Measurements from ENCODE around the gene MEGF8. TPM values are rescaled to one million over a fixed set of nuclear protein-coding genes. Genes with fewer than 3 reads are reported as not detected.

The MEGF8 gene
- total and polyA plus RNA-seq, 9 of the 15 experiments (the other 6 are each of a cell fraction or from before 2014, with no cell fraction given), result 0.28 to 13.1 (median 3.0) TPM

GRCh38 chr19:42287017-42287826 is 38.2 kb upstream of the MEGF8 start:
- Histone ChIP-seq H3K36me3 (ENCODE audit: control insufficient read depth, insufficient read depth, low read length) (peaks cover 57% of the 10 kb centered on the region; the same call in 2 of the 3 replicates), H3K4me3 (no peak overlapping the region), H3K27me3 (ENCODE audit: control insufficient read depth in 2 of 2, insufficient read depth in 2 of 2, low read length in 2 of 2) (no peaks in the 10 kb centered on the region; a peak in 1 of 5 replicates), H3K4me2 (ENCODE audit: insufficient read depth, low read length) (no peak overlapping the region), H3K9me3 (replicated peaks; ENCODE audit: control insufficient read depth, insufficient read depth, low read depth, low read length) (no peaks in the 10 kb centered on the region), H3K9me1 (ENCODE audit: control insufficient read depth, insufficient read depth, low read length) (no peaks in the 10 kb centered on the region), H3K79me2 (ENCODE audit: control insufficient read depth, insufficient read depth, low read length) (peaks cover 37% of the 10 kb centered on the region), H3K27ac (ENCODE audit: extremely low read depth, low read depth, low read length) (no peak overlapping the region), H3K4me1 (replicated peaks in 1 of 2; ENCODE audit: control insufficient read depth in 2 of 2, insufficient read depth in 2 of 2, low read length in 2 of 2) (peaks cover 28 to 79% of the 10 kb centered on the region in 2 experiments), H3K9ac (ENCODE audit: insufficient read depth in 1 of 2, low read depth in 2 of 2, low read length in 2 of 2) (peak overlapping the region in 1 of 2 experiments; percentile 21; a peak in 1 of 4 replicates), H2AFZ (ENCODE audit: low read depth, low read length) (no peak overlapping the region), H4K20me1 (replicated peaks; ENCODE audit: control insufficient read depth, insufficient read depth, low read length) (0 out of 2 replicates have a peak, but pooled peaks cover 8% of the 10 kb centered on the region)
- no TSS peak for BruUV-seq (replicated peaks)
- ChIA-PET CTCF (ENCODE audit: low intra/inter-chr PET ratio) (no interaction called here), POLR2A (interaction anchor here (0.6 to 1.2 kb wide), 4 partner anchors 9 to 98 kb away, joined by 3 to 4 read pairs (median 3); partner anchors contain the start of genes PAFAH1B3 and PRR19)
- WGBS (ENCODE audit: insufficient coverage, low coverage, missing lambda C conversion rate), result 93% methylated on average over 25 of the region's 30 CpGs
- DNase-seq (ENCODE audit: extremely low read depth in 1 of 4, low spot score in 3 of 4), result no peak
- TF ChIP-seq, protein P1, sequence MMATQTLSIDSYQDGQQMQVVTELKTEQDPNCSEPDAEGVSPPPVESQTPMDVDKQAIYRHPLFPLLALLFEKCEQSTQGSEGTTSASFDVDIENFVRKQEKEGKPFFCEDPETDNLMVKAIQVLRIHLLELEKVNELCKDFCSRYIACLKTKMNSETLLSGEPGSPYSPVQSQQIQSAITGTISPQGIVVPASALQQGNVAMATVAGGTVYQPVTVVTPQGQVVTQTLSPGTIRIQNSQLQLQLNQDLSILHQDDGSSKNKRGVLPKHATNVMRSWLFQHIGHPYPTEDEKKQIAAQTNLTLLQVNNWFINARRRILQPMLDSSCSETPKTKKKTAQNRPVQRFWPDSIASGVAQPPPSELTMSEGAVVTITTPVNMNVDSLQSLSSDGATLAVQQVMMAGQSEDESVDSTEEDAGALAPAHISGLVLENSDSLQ (IDR thresholded peaks at IDR 0.05), result no peak
- TF ChIP-seq PHB (CRISPR knock-in tag; IDR thresholded peaks at IDR 0.05) (no peak), SIN3B (IDR thresholded peaks at IDR 0.05; ENCODE audit: low read depth) (no peak), ZNF316 (IDR thresholded peaks at IDR 0.05) (0 out of 2 replicates have a peak, but pooled peaks have one; percentile 89), ARID3B (CRISPR knock-in tag; IDR thresholded peaks at IDR 0.05; ENCODE audit: borderline replicate concordance) (no peak), POLR2H (tag; IDR thresholded peaks at IDR 0.05; ENCODE audit: low read depth) (no peak), POLR2G (IDR thresholded peaks at IDR 0.05; ENCODE audit: low read depth, low read length) (0 out of 2 replicates have a peak, but pooled peaks have one; percentile 18)
- TF ChIP-seq, protein P2, sequence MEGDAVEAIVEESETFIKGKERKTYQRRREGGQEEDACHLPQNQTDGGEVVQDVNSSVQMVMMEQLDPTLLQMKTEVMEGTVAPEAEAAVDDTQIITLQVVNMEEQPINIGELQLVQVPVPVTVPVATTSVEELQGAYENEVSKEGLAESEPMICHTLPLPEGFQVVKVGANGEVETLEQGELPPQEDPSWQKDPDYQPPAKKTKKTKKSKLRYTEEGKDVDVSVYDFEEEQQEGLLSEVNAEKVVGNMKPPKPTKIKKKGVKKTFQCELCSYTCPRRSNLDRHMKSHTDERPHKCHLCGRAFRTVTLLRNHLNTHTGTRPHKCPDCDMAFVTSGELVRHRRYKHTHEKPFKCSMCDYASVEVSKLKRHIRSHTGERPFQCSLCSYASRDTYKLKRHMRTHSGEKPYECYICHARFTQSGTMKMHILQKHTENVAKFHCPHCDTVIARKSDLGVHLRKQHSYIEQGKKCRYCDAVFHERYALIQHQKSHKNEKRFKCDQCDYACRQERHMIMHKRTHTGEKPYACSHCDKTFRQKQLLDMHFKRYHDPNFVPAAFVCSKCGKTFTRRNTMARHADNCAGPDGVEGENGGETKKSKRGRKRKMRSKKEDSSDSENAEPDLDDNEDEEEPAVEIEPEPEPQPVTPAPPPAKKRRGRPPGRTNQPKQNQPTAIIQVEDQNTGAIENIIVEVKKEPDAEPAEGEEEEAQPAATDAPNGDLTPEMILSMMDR (IDR thresholded peaks at IDR 0.05 in 2 of 3, conservative IDR thresholded peaks at IDR 0.05 in 1 of 3; ENCODE audit: insufficient read depth in 2 of 3, low read depth in 1 of 3, low read length in 3 of 3), result 0 out of 6 replicates have a peak, but pooled peaks of 1 of the 3 experiments have one; percentile 2
- FAIRE-seq, result no peak
- intact Hi-C loops (cut with micrococcal nuclease), result no loop called here
- in situ Hi-C loops (cut with MboI), result no loop called here
- no peak for ATAC-seq

All from K562 (cell line).